Stimulated activated CD4-positive, alpha-beta T cell treated with anti-CD3 and anti-CD28 coated beads, Interleukin-2, amount 100 ng/mL, for 4 hours (primary cell): ENCODE data around the gene BTBD9.

Experiments
- DNase-seq: peaks from one replicate; pipeline ENCODE4 v3.0.0-alpha.2; 2020; ENCODE audit warnings: low read depth

The BTBD9 gene

GRCh38 chr6:38236631-38237030, 403.1 kb downstream of the BTBD9 start:
- DNase-seq: no peak

- DNase-seq: no peak
Observed at GRCh38 chr6:38234934-38235682, 404.6 kb downstream of the BTBD9 start.

GRCh38 chr6:38234141-38234540, 405.6 kb downstream of the BTBD9 start:
- no peak for DNase-seq

GRCh38 chr6:38233161-38233791, 406.5 kb downstream of the BTBD9 start:
- no peak for DNase-seq

GRCh38 chr6:38225766-38226165, 414.0 kb downstream of the BTBD9 start:
- DNase-seq: no peak

GRCh38 chr6:38221251-38221650, 418.5 kb downstream of the BTBD9 start:
- DNase-seq: no peak

GRCh38 chr6:38220069-38220723, 419.5 kb downstream of the BTBD9 start:
- DNase-seq: no peak

- DNase-seq: no peak
Observed at GRCh38 chr6:38218235-38218634, 421.5 kb downstream of the BTBD9 start.

GRCh38 chr6:38216451-38216850, 423.3 kb downstream of the BTBD9 start:
- no peak for DNase-seq

GRCh38 chr6:38215651-38216311, 423.9 kb downstream of the BTBD9 start:
- DNase-seq: no peak

- no peak for DNase-seq
Observed at GRCh38 chr6:38215225-38215624, 424.5 kb downstream of the BTBD9 start.

- no peak for DNase-seq
Observed at GRCh38 chr6:38214159-38214558, 425.6 kb downstream of the BTBD9 start.

GRCh38 chr6:38213251-38213658, 426.5 kb downstream of the BTBD9 start:
- no peak for DNase-seq

GRCh38 chr6:38212579-38212978, 427.1 kb downstream of the BTBD9 start:
- DNase-seq: no peak

- DNase-seq: no peak
Observed at GRCh38 chr6:38212116-38212515, 427.6 kb downstream of the BTBD9 start.

GRCh38 chr6:38209371-38210260, 430.1 kb downstream of the BTBD9 start:
- DNase-seq: no peak

GRCh38 chr6:38208028-38208427, 431.7 kb downstream of the BTBD9 start:
- no peak for DNase-seq

GRCh38 chr6:38207375-38207774, 432.4 kb downstream of the BTBD9 start:
- DNase-seq: no peak

- DNase-seq: no peak
Observed at GRCh38 chr6:38198219-38198618, 441.5 kb downstream of the BTBD9 start.

- no peak for DNase-seq
Observed at GRCh38 chr6:38195113-38195635, 444.6 kb downstream of the BTBD9 start.

GRCh38 chr6:38194589-38194988, 445.1 kb downstream of the BTBD9 start:
- no peak for DNase-seq

- no peak for DNase-seq
Observed at GRCh38 chr6:38194282-38194572, 445.5 kb downstream of the BTBD9 start.
